Measurements from ENCODE around the gene RPL10L. TPM values are rescaled to one million over a fixed set of nuclear protein-coding genes. Genes with fewer than 3 reads are reported as not detected.

Gene RPL10L
- total and polyA plus RNA-seq, 2 of the 8 experiments (the other 6 are each of a cell fraction or from before 2014, with no cell fraction given), result not detected

DNA sequence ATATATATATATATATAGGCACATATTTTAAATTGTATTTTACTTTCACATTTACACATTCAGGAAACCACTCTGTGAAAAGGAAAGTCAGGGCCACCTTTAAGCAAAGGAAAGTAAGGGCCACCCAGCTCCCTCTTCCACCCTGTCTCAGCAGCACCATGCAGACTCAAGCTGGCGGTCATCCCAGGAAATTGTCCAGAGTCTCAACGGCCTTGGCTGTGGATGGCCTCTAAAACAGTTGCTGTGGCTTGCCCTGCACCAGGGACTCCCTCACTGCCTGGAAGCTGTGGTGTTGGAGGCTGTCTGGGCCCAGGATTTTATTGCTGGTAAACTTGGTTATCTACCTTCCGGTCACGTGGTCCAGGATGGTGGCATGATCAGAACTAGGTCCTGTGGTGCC lies 11.8 kb upstream of the RPL10L start:
- H2BK120ac ChIP-seq (replicated peaks; ENCODE audit: low read depth, low read length), result no peak overlapping the region
- no peak overlapping the region; the same call in 1 of the 2 replicates for H2BK5ac ChIP-seq (ENCODE audit: low read depth, low read length)
- no peak overlapping the region for H4K8ac ChIP-seq (ENCODE audit: extremely low read depth, insufficient read depth, low read length)
- no peak overlapping the region for H2AFZ ChIP-seq (ENCODE audit: low read length)
- CTCF ChIA-PET (ENCODE audit: partially characterized antibody), result interaction anchor here (2.0 kb wide), 1 partner anchor 11 kb away, joined by 8 read pairs; the partner anchor contains the start of gene RPL10L
- no peak overlapping the region for H3K23ac ChIP-seq (ENCODE audit: insufficient read length)
- no peak overlapping the region for H4K91ac ChIP-seq (replicated peaks; ENCODE audit: insufficient read length, low read length)
- no peaks in the 10 kb centered on the region for H3K23me2 ChIP-seq (ENCODE audit: low read depth, low read length)
- no peak overlapping the region for H3K27ac ChIP-seq (ENCODE audit: low read depth, low read length)
- no peaks in the 10 kb centered on the region for H3K79me1 ChIP-seq (ENCODE audit: low read depth, low read length)
- no peak overlapping the region for H2BK12ac ChIP-seq (ENCODE audit: low read depth, low read length)
- no peak overlapping the region for H3K4ac ChIP-seq (replicated peaks; ENCODE audit: insufficient read length, low read depth, low read length)
- no peak overlapping the region for H3K56ac ChIP-seq (replicated peaks; ENCODE audit: insufficient read length, low read depth, low read length)
- no peaks in the 10 kb centered on the region for H4K20me1 ChIP-seq (replicated peaks in 1 of 2; ENCODE audit: control insufficient read depth in 1 of 2, insufficient read depth in 2 of 2, low read length in 2 of 2)
- H3K4me1 ChIP-seq (replicated peaks in 1 of 4; ENCODE audit: control insufficient read depth in 3 of 4, insufficient read depth in 4 of 4, low read length in 3 of 4), result no peaks in the 10 kb centered on the region
- no peak overlapping the region for H2AK5ac ChIP-seq (ENCODE audit: low read depth, low read length)
- no peak overlapping the region; the same call in 1 of the 2 replicates for H3K18ac ChIP-seq (ENCODE audit: extremely low read depth, low read length)
- H3K79me2 ChIP-seq (ENCODE audit: control insufficient read depth in 1 of 2, insufficient read depth in 2 of 2, low read length in 2 of 2), result no peaks in the 10 kb centered on the region
- POLR2A ChIA-PET (ENCODE audit: partially characterized antibody), result no interaction called here
- no peak overlapping the region for H4K5ac ChIP-seq (ENCODE audit: insufficient read length, low read depth, low read length)
- no peak overlapping the region for H3K9ac ChIP-seq (replicated peaks in 1 of 4; ENCODE audit: extremely low read depth in 1 of 4, low read depth in 3 of 4, low read length in 3 of 4)
- H2BK15ac ChIP-seq (ENCODE audit: low read length), result no peak overlapping the region
- H2BK20ac ChIP-seq (ENCODE audit: low read length), result no peak overlapping the region
- H3K14ac ChIP-seq (ENCODE audit: insufficient read length), result no peak overlapping the region
- WGBS, 2 experiments (ENCODE audit: extremely low coverage in 1 of 2, insufficient coverage in 1 of 2, insufficient read length in 1 of 2, insufficient replicate concordance in 2 of 2, low coverage in 1 of 2, low lambda C conversion rate in 2 of 2, missing lambda C conversion rate in 1 of 2), result 94% methylated on average over 4 of the region's 4 CpGs; no CpG with 5 or more reads in 1 of the 2 experiments
- H3K27me3 ChIP-seq (replicated peaks in 1 of 4; ENCODE audit: control insufficient read depth in 3 of 4, extremely low read depth in 1 of 4, insufficient read depth in 3 of 4, low read length in 3 of 4), result no peaks in the 10 kb centered on the region
- no peaks in the 10 kb centered on the region for H3K36me3 ChIP-seq (ENCODE audit: control insufficient read depth in 2 of 4, insufficient read depth in 4 of 4, low read length in 3 of 4)
- FAIRE-seq, result no peak
- no peak for DNase-seq (ENCODE audit: low read depth in 1 of 2, low spot score in 2 of 2)
- H3K4me2 ChIP-seq (ENCODE audit: insufficient read depth in 1 of 2, low read depth in 2 of 2, low read length in 2 of 2), result no peak overlapping the region
- H3K4me3 ChIP-seq (ENCODE audit: extremely low read depth in 1 of 4, insufficient read depth in 2 of 4, low read depth in 3 of 4, low read length in 4 of 4), result no peak overlapping the region
- H3K9me3 ChIP-seq (ENCODE audit: insufficient read depth in 2 of 2, low read depth in 1 of 2, low read length in 1 of 2), result peaks cover 0 to 3% of the 10 kb centered on the region in 2 experiments; a peak in 1 of 4 replicates
- TF ChIP-seq CEBPB (IDR thresholded peaks at IDR 0.05; ENCODE audit: low read depth, low read length), result no peak
- TF ChIP-seq FOSL1 (IDR thresholded peaks at IDR 0.05; ENCODE audit: insufficient read depth, low read depth, low read length), result no peak
- no peak for TF ChIP-seq ASH2L (IDR thresholded peaks at IDR 0.05; ENCODE audit: low read length)
- no peak for TF ChIP-seq RAD21 (IDR thresholded peaks at IDR 0.05 in 1 of 2, conservative IDR thresholded peaks at IDR 0.05 in 1 of 2; ENCODE audit: low read depth in 2 of 2, low read length in 2 of 2)
- TF ChIP-seq PHF8 (conservative IDR thresholded peaks at IDR 0.05; ENCODE audit: low read depth, low read length), result no peak
- TF ChIP-seq GTF2F1 (IDR thresholded peaks at IDR 0.05; ENCODE audit: borderline replicate concordance, low read depth, low read length), result no peak
- no peak for TF ChIP-seq RNF2 (IDR thresholded peaks at IDR 0.05; ENCODE audit: borderline replicate concordance, low read depth, low read length, missing control alignments, poor library complexity, severe bottlenecking)
- TF ChIP-seq JUN (IDR thresholded peaks at IDR 0.05; ENCODE audit: low read depth, low read length), result no peak
- TF ChIP-seq BCL11A (IDR thresholded peaks at IDR 0.05; ENCODE audit: low read depth in 2 of 2, low read length in 2 of 2), result no peak
- TF ChIP-seq, protein P1, sequence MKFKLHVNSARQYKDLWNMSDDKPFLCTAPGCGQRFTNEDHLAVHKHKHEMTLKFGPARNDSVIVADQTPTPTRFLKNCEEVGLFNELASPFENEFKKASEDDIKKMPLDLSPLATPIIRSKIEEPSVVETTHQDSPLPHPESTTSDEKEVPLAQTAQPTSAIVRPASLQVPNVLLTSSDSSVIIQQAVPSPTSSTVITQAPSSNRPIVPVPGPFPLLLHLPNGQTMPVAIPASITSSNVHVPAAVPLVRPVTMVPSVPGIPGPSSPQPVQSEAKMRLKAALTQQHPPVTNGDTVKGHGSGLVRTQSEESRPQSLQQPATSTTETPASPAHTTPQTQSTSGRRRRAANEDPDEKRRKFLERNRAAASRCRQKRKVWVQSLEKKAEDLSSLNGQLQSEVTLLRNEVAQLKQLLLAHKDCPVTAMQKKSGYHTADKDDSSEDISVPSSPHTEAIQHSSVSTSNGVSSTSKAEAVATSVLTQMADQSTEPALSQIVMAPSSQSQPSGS (IDR thresholded peaks at IDR 0.05; ENCODE audit: low read length), result no peak
- TF ChIP-seq GABPA (IDR thresholded peaks at IDR 0.05; ENCODE audit: borderline replicate concordance, insufficient read depth, low read length), result no peak

Measured in H1 (cell line).